ENCODE results near the gene EPDR1.

GRCh38 chr7:37957221-37957970 is 37.0 kb downstream of the EPDR1 start:
- no peak for TF ChIP-seq CTCF (conservative IDR thresholded peaks at IDR 0.05; ENCODE audit: low read depth, low read length)
- no peak for TF ChIP-seq EZH2 (IDR thresholded peaks at IDR 0.05; ENCODE audit: borderline replicate concordance, low read depth, low read length, poor library complexity, severe bottlenecking)
